GM21723 (cell line): Measurements from ENCODE around the gene NCKIPSD.

Source experiments
- ATAC-seq: cut with Tn5 transposase; IDR thresholded peaks from one replicate; pipeline ENCODE4 v1.9.1; 2021; ENCODE audit warnings: mild to moderate bottlenecking, moderate library complexity; ENCODE audit not compliant: unreplicated experiment

The NCKIPSD gene

GRCh38 chr3:48625600-48625999, 60.1 kb downstream of the NCKIPSD start:
- no peak for ATAC-seq

- ATAC-seq: no peak
Observed at GRCh38 chr3:48624767-48625166, 60.9 kb downstream of the NCKIPSD start.

GRCh38 chr3:48623851-48624547, 61.7 kb downstream of the NCKIPSD start:
- no peak for ATAC-seq
